WTC11 (cell line): ENCODE data around the gene RAB5IF. TPM values are rescaled to one million over a fixed set of nuclear protein-coding genes. Genes with fewer than 3 reads are reported as not detected.

ENCODE experiments used
- ATAC-seq: fragments of 200-7000 bp; cut with Tn5 transposase; 2 replicates; pipeline ENCODE4 v1.10.0; 2021; ENCODE audit warnings: mild to moderate bottlenecking, moderate library complexity
- CTCF ChIA-PET: fragments of 300-600 bp; sonication (Branson Sonifier 250); formaldehyde crosslinking; loops from one replicate; lab custom pipeline; 2021; ENCODE audit warnings: antibody characterized with exemption; lab: Charles Lee
- POLR2A ChIA-PET: fragments of 350-600 bp; sonication (Branson Sonifier 250); formaldehyde crosslinking; loops from one replicate; lab custom pipeline; 2021; ENCODE audit warnings: antibody characterized with exemption; lab: Charles Lee
- DNase-seq: peaks from one replicate; pipeline ENCODE4 v3.0.0; 2021; ENCODE audit warnings: low spot score
- H3K27ac Mint-ChIP-seq: 2 replicates; pipeline ENCODE4 v1.8.0; 2021; ENCODE audit warnings: mixed read lengths
- H3K27me3 Mint-ChIP-seq: 2 replicates; pipeline ENCODE4 v1.8.0; 2021; ENCODE audit warnings: low read depth, mild to moderate bottlenecking, moderate library complexity, mixed read lengths
- H3K36me3 Mint-ChIP-seq: 2 replicates; pipeline ENCODE4 v1.8.0; 2021; ENCODE audit warnings: mixed read lengths
- H3K4me1 Mint-ChIP-seq: 2 replicates; pipeline ENCODE4 v1.8.0; 2022; ENCODE audit warnings: mixed read lengths
- H3K4me3 Mint-ChIP-seq: 2 replicates; pipeline ENCODE4 v1.8.0; 2021; ENCODE audit warnings: mild to moderate bottlenecking, moderate library complexity, mixed read lengths
- H3K9me3 Mint-ChIP-seq: 2 replicates; pipeline ENCODE4 v1.8.0; 2021; ENCODE audit warnings: mixed read lengths
- ATF1 ChIP-seq: sonication (generic); formaldehyde crosslinking; IDR thresholded peaks from 2 replicates; pipeline ENCODE4 v1.8.1; 2023; ENCODE audit warnings: mild to moderate bottlenecking, moderate library complexity, missing genetic modification reagents
- ATF3 ChIP-seq: sonication (generic); formaldehyde crosslinking; conservative IDR thresholded peaks from 2 replicates; pipeline ENCODE4 v1.8.1; 2022; ENCODE audit warnings: mild to moderate bottlenecking, missing genetic modification reagents
- CREB1 ChIP-seq: sonication (generic); formaldehyde crosslinking; IDR thresholded peaks from 2 replicates; pipeline ENCODE4 v1.8.0; 2023; ENCODE audit warnings: mild to moderate bottlenecking, missing genetic modification reagents
- FOXJ3 ChIP-seq: sonication (generic); formaldehyde crosslinking; IDR thresholded peaks from 2 replicates; pipeline ENCODE4 v1.9.0; 2021; ENCODE audit warnings: missing genetic modification reagents, mild to moderate bottlenecking, borderline replicate concordance
- FOXP4 ChIP-seq: sonication (generic); formaldehyde crosslinking; IDR thresholded peaks from 2 replicates; pipeline ENCODE4 v1.8.0; 2022; ENCODE audit warnings: mild to moderate bottlenecking, missing genetic modification reagents
- GABPB1 ChIP-seq: sonication (generic); formaldehyde crosslinking; IDR thresholded peaks from 2 replicates; pipeline ENCODE4 v1.8.1; 2023; ENCODE audit warnings: mild to moderate bottlenecking, missing genetic modification reagents
- GTF2I ChIP-seq: fragments of 250-450 bp; sonication (Bioruptor Pico); conservative IDR thresholded peaks from 2 replicates; pipeline ENCODE4 v1.4.0; 2021; ENCODE audit warnings: mild to moderate bottlenecking
- IRF1 ChIP-seq: sonication (generic); formaldehyde crosslinking; IDR thresholded peaks from 2 replicates; pipeline ENCODE4 v1.8.0; 2023; ENCODE audit warnings: missing genetic modification reagents
- IRF2 ChIP-seq: sonication (generic); formaldehyde crosslinking; IDR thresholded peaks from 2 replicates; pipeline ENCODE4 v1.8.0; 2022; ENCODE audit warnings: low read depth, missing genetic modification reagents, borderline replicate concordance
- MYBL2 ChIP-seq: sonication (generic); formaldehyde crosslinking; IDR thresholded peaks from 2 replicates; pipeline ENCODE4 v1.8.1; 2023; ENCODE audit warnings: mild to moderate bottlenecking, moderate library complexity, missing genetic modification reagents
- NFYB ChIP-seq: sonication (generic); formaldehyde crosslinking; conservative IDR thresholded peaks from 2 replicates; pipeline ENCODE4 v1.8.0; 2022; ENCODE audit warnings: low read depth, missing genetic modification reagents
- PRRX2 ChIP-seq: fragments of 250-450 bp; sonication (Bioruptor Pico); IDR thresholded peaks from 2 replicates; pipeline ENCODE4 v1.8.0; 2021; ENCODE audit warnings: mild to moderate bottlenecking
- TEAD1 ChIP-seq: sonication (generic); formaldehyde crosslinking; IDR thresholded peaks from 2 replicates; pipeline ENCODE4 v1.8.0; 2022; ENCODE audit warnings: mild to moderate bottlenecking, missing genetic modification reagents
- TP53 ChIP-seq: sonication (generic); formaldehyde crosslinking; IDR thresholded peaks from 2 replicates; pipeline ENCODE4 v1.8.1; 2023; ENCODE audit warnings: mild to moderate bottlenecking, missing genetic modification reagents
- ZBTB21 ChIP-seq: sonication (generic); formaldehyde crosslinking; IDR thresholded peaks from 2 replicates; pipeline ENCODE4 v1.8.1; 2023; ENCODE audit warnings: mild to moderate bottlenecking, missing genetic modification reagents, borderline replicate concordance
- ZBTB43 ChIP-seq: sonication (generic); formaldehyde crosslinking; IDR thresholded peaks from 2 replicates; pipeline ENCODE4 v1.8.1; 2023; ENCODE audit warnings: mild to moderate bottlenecking, missing genetic modification reagents
- total RNA-seq: library from RNA; stranded (reverse); gene quantifications from 3 replicates; pipeline ENCODE4 v1.2.3, GENCODE V29; 2021
- TF ChIP-seq, protein P1 (sequence below): sonication (generic); formaldehyde crosslinking; IDR thresholded peaks from 2 replicates; pipeline ENCODE4 v1.8.0; 2023; ENCODE audit warnings: mild to moderate bottlenecking, missing genetic modification reagents
- TF ChIP-seq, protein P2 (sequence below): sonication (generic); formaldehyde crosslinking; IDR thresholded peaks from 2 replicates; pipeline ENCODE4 v1.8.1; 2022; ENCODE audit warnings: missing genetic modification reagents, borderline replicate concordance
- TF ChIP-seq, protein P3 (sequence below): fragments of 250-450 bp; sonication (Bioruptor Pico); IDR thresholded peaks from 2 replicates; pipeline ENCODE4 v1.9.0; 2021; ENCODE audit warnings: mild to moderate bottlenecking
- TF ChIP-seq, protein P4 (sequence below): sonication (generic); formaldehyde crosslinking; IDR thresholded peaks from 2 replicates; pipeline ENCODE4 v1.8.0; 2022; ENCODE audit warnings: mild to moderate bottlenecking, missing genetic modification reagents
- TF ChIP-seq, protein P5 (sequence below): sonication (generic); formaldehyde crosslinking; IDR thresholded peaks from 2 replicates; pipeline ENCODE4 v1.8.1; 2023; ENCODE audit warnings: mild to moderate bottlenecking, moderate library complexity, missing genetic modification reagents

RAB5IF gene
- total RNA-seq, 1 experiment from 2014 or later: 88.4 TPM

GRCh38 chr20:36574366-36575135 lies 31.0 kb upstream of the RAB5IF start:
- Mint-ChIP-seq H3K9me3 (no peaks in the 10 kb centered on the region), H3K36me3 (peaks cover 14% of the 10 kb centered on the region), H3K4me3 (peak overlapping the region; percentile 86), H3K27me3 (no peaks in the 10 kb centered on the region), H3K27ac (peak overlapping the region; percentile 51), H3K4me1 (peaks cover 52% of the 10 kb centered on the region)
- peak; percentile 1; the same call in 1 of the 2 replicates for ATAC-seq
- ChIA-PET POLR2A (interaction anchor here (0.7 to 5.8 kb wide), 6 partner anchors 10 to 103 kb away, joined by 3 to 54 read pairs (median 4); partner anchors contain the start of gene RAB5IF), CTCF (interaction anchor here (1.1 to 3.5 kb wide), 6 partner anchors 11 to 31 kb away, joined by 3 to 32 read pairs (median 10); partner anchors contain the start of gene RAB5IF)
- peak; percentile 67 for DNase-seq
- TF ChIP-seq TP53 (CRISPR knock-in tag) (no peak), FOXP4 (CRISPR knock-in tag) (peak; percentile 57; the same call in 1 of the 2 replicates), GTF2I (CRISPR knock-in tag) (no peak), CREB1 (CRISPR knock-in tag) (no peak), MYBL2 (peak; percentile 69; the same call in 1 of the 2 replicates), ATF1 (CRISPR knock-in tag) (no peak), ZBTB21 (CRISPR knock-in tag) (peak; percentile 39; the same call in 1 of the 2 replicates), IRF1 (CRISPR knock-in tag) (peak; percentile 16; the same call in 1 of the 2 replicates), GABPB1 (peak; percentile 72; the same call in 1 of the 2 replicates), TEAD1 (CRISPR knock-in tag) (no peak), PRRX2 (CRISPR knock-in tag) (no peak), IRF2 (CRISPR knock-in tag) (no peak), ZBTB43 (CRISPR knock-in tag) (0 out of 2 replicates have a peak, but pooled peaks have one; percentile 54), FOXJ3 (CRISPR knock-in tag) (no peak), NFYB (CRISPR knock-in tag) (0 out of 2 replicates have a peak, but pooled peaks have one; percentile 20), ATF3 (CRISPR knock-in tag) (no peak)
- TF ChIP-seq, protein P1, sequence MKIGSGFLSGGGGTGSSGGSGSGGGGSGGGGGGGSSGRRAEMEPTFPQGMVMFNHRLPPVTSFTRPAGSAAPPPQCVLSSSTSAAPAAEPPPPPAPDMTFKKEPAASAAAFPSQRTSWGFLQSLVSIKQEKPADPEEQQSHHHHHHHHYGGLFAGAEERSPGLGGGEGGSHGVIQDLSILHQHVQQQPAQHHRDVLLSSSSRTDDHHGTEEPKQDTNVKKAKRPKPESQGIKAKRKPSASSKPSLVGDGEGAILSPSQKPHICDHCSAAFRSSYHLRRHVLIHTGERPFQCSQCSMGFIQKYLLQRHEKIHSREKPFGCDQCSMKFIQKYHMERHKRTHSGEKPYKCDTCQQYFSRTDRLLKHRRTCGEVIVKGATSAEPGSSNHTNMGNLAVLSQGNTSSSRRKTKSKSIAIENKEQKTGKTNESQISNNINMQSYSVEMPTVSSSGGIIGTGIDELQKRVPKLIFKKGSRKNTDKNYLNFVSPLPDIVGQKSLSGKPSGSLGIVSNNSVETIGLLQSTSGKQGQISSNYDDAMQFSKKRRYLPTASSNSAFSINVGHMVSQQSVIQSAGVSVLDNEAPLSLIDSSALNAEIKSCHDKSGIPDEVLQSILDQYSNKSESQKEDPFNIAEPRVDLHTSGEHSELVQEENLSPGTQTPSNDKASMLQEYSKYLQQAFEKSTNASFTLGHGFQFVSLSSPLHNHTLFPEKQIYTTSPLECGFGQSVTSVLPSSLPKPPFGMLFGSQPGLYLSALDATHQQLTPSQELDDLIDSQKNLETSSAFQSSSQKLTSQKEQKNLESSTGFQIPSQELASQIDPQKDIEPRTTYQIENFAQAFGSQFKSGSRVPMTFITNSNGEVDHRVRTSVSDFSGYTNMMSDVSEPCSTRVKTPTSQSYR: 0 out of 2 replicates have a peak, but pooled peaks have one; percentile 32
- TF ChIP-seq, protein P2, sequence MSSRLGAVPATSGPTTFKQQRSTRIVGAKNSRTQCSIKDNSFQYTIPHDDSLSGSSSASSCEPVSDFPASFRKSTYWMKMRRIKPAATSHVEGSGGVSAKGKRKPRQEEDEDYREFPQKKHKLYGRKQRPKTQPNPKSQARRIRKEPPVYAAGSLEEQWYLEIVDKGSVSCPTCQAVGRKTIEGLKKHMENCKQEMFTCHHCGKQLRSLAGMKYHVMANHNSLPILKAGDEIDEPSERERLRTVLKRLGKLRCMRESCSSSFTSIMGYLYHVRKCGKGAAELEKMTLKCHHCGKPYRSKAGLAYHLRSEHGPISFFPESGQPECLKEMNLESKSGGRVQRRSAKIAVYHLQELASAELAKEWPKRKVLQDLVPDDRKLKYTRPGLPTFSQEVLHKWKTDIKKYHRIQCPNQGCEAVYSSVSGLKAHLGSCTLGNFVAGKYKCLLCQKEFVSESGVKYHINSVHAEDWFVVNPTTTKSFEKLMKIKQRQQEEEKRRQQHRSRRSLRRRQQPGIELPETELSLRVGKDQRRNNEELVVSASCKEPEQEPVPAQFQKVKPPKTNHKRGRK (CRISPR knock-in tag): no peak
- TF ChIP-seq, protein P3, sequence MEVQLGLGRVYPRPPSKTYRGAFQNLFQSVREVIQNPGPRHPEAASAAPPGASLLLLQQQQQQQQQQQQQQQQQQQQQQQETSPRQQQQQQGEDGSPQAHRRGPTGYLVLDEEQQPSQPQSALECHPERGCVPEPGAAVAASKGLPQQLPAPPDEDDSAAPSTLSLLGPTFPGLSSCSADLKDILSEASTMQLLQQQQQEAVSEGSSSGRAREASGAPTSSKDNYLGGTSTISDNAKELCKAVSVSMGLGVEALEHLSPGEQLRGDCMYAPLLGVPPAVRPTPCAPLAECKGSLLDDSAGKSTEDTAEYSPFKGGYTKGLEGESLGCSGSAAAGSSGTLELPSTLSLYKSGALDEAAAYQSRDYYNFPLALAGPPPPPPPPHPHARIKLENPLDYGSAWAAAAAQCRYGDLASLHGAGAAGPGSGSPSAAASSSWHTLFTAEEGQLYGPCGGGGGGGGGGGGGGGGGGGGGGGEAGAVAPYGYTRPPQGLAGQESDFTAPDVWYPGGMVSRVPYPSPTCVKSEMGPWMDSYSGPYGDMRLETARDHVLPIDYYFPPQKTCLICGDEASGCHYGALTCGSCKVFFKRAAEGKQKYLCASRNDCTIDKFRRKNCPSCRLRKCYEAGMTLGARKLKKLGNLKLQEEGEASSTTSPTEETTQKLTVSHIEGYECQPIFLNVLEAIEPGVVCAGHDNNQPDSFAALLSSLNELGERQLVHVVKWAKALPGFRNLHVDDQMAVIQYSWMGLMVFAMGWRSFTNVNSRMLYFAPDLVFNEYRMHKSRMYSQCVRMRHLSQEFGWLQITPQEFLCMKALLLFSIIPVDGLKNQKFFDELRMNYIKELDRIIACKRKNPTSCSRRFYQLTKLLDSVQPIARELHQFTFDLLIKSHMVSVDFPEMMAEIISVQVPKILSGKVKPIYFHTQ (CRISPR knock-in tag): no peak
- TF ChIP-seq, protein P4, sequence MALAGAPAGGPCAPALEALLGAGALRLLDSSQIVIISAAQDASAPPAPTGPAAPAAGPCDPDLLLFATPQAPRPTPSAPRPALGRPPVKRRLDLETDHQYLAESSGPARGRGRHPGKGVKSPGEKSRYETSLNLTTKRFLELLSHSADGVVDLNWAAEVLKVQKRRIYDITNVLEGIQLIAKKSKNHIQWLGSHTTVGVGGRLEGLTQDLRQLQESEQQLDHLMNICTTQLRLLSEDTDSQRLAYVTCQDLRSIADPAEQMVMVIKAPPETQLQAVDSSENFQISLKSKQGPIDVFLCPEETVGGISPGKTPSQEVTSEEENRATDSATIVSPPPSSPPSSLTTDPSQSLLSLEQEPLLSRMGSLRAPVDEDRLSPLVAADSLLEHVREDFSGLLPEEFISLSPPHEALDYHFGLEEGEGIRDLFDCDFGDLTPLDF (CRISPR knock-in tag): no peak
- TF ChIP-seq, protein P5, sequence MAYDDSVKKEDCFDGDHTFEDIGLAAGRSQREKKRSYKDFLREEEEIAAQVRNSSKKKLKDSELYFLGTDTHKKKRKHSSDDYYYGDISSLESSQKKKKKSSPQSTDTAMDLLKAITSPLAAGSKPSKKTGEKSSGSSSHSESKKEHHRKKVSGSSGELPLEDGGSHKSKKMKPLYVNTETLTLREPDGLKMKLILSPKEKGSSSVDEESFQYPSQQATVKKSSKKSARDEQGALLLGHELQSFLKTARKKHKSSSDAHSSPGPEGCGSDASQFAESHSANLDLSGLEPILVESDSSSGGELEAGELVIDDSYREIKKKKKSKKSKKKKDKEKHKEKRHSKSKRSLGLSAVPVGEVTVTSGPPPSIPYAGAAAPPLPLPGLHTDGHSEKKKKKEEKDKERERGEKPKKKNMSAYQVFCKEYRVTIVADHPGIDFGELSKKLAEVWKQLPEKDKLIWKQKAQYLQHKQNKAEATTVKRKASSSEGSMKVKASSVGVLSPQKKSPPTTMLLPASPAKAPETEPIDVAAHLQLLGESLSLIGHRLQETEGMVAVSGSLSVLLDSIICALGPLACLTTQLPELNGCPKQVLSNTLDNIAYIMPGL (CRISPR knock-in tag): peak; percentile 57; the same call in 1 of the 2 replicates
